Smooth muscle cell (in vitro differentiated cells): ENCODE measurements around the gene DHX35. TPM values are rescaled to one million over a fixed set of nuclear protein-coding genes. Genes with fewer than 3 reads are reported as not detected.

Experiments
- DNase-seq: peaks from one replicate; lab custom pipeline; 2025; ENCODE audit not compliant: unreplicated experiment; lab: John Stamatoyannopoulos, UW
- H2AFZ ChIP-seq: fragments of 200-600 bp; sonication (generic); 2 replicates; pipeline ENCODE4 v1.6.0; 2016; ENCODE audit warnings: antibody characterized with exemption, low read depth, mild to moderate bottlenecking
- H3F3A ChIP-seq: fragments of 200-600 bp; sonication (generic); 2 replicates; pipeline ENCODE4 v1.6.0; 2017; ENCODE audit warnings: antibody characterized with exemption, low read depth
- H3K27ac ChIP-seq: fragments of 200-600 bp; sonication (generic); 2 replicates; pipeline ENCODE4 v1.5.1; 2016; ENCODE audit warnings: low read depth, mild to moderate bottlenecking
- H3K27me3 ChIP-seq: fragments of 200-600 bp; sonication (generic); 2 replicates; pipeline ENCODE4 v1.6.1; 2016; ENCODE audit warnings: low read depth, mild to moderate bottlenecking
- H3K36me3 ChIP-seq: fragments of 200-600 bp; sonication (generic); 2 replicates; pipeline ENCODE4 v1.5.1; 2016; ENCODE audit warnings: low read depth
- H3K4me1 ChIP-seq: fragments of 200-600 bp; sonication (generic); 2 replicates; pipeline ENCODE4 v1.5.1; 2016; ENCODE audit warnings: low read depth
- H3K4me2 ChIP-seq: fragments of 200-600 bp; sonication (generic); 2 replicates; pipeline ENCODE4 v1.6.0; 2016; ENCODE audit warnings: mild to moderate bottlenecking
- H3K4me3 ChIP-seq: fragments of 200-600 bp; sonication (generic); 2 replicates; pipeline ENCODE4 v1.5.1; 2016; ENCODE audit warnings: mild to moderate bottlenecking
- H3K79me2 ChIP-seq: fragments of 200-600 bp; sonication (generic); 2 replicates; pipeline ENCODE4 v1.6.0; 2016; ENCODE audit warnings: low read depth, mild to moderate bottlenecking
- H3K9ac ChIP-seq: fragments of 200-600 bp; sonication (generic); 2 replicates; pipeline ENCODE4 v1.6.0; 2016; ENCODE audit warnings: low read depth
- H3K9me3 ChIP-seq: fragments of 200-600 bp; sonication (generic); replicated peaks from 2 replicates; pipeline ENCODE4 v1.5.1; 2016; ENCODE audit warnings: low read depth
- H4K20me1 ChIP-seq: fragments of 200-600 bp; sonication (generic); 2 replicates; pipeline ENCODE4 v1.6.0; 2016; ENCODE audit warnings: low read depth
- whole genome bisulfite sequencing: methylation state at CpG from one replicate; pipeline ENCODE4 v1.1.7; 2016; ENCODE audit warnings: low lambda C conversion rate; 5-methylcytosine and 5-hydroxymethylcytosine counted together
- polyA plus RNA-seq: library from polyadenylated mRNA; unstranded; fragments of >200 nt; fragmentation: Nextera tagmentation; extraction: Ambion mirVana; gene quantifications from 2 replicates; pipeline ENCODE4 v1.2.1, GENCODE V29; 2016
- total RNA-seq: library from RNA; depleted of rRNA; stranded (reverse); fragments of >200 nt; gene quantifications from 2 replicates; pipeline ENCODE4 v1.2.3, GENCODE V29; 2014
- TF ChIP-seq, protein P1 (sequence below): fragments of 200-600 bp; sonication (generic); IDR thresholded peaks from 2 replicates; pipeline ENCODE4 v1.5.1; 2017; ENCODE audit warnings: borderline replicate concordance, mild to moderate bottlenecking, antibody characterized with exemption; ENCODE audit not compliant: insufficient read depth, poor library complexity, severe bottlenecking

The DHX35 gene
- total and polyA plus RNA-seq, 2 experiments from 2014 or later: 4.5 to 9.5 TPM

GRCh38 chr20:38939686-38940085 lies 22.5 kb upstream of the DHX35 start:
- H3F3A ChIP-seq: no peaks in the 10 kb centered on the region

DNA sequence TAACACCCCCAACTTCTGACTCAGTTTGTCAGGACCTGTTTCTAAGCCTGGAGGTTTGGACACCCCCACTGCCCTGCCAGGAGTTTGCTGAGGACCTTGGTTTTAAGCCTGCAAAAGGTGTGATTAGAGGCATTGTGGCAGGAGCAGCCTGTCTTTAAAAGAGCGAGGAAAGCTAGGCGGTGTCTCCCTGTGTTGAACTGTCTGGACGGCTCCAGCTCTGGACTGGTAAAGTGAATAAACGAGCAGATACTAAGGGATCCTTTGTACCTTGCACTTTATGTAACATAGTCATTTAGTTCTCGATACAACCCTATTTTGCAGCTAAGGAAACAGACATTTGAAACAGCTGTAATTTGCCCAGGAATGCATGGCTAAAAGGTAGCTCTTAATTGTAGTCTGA lies 21.5 kb upstream of the DHX35 start:
- 78% methylated on average over 5 of the region's 5 CpGs for WGBS
- H3K9me3 ChIP-seq: no peaks in the 10 kb centered on the region
- peak overlapping the region; percentile 1 for H3K4me2 ChIP-seq
- no peaks in the 10 kb centered on the region for H3K36me3 ChIP-seq
- no peak for DNase-seq
- H4K20me1 ChIP-seq: no peaks in the 10 kb centered on the region
- no peak overlapping the region for H3K9ac ChIP-seq
- no peak overlapping the region for H2AFZ ChIP-seq
- TF ChIP-seq, protein P1, sequence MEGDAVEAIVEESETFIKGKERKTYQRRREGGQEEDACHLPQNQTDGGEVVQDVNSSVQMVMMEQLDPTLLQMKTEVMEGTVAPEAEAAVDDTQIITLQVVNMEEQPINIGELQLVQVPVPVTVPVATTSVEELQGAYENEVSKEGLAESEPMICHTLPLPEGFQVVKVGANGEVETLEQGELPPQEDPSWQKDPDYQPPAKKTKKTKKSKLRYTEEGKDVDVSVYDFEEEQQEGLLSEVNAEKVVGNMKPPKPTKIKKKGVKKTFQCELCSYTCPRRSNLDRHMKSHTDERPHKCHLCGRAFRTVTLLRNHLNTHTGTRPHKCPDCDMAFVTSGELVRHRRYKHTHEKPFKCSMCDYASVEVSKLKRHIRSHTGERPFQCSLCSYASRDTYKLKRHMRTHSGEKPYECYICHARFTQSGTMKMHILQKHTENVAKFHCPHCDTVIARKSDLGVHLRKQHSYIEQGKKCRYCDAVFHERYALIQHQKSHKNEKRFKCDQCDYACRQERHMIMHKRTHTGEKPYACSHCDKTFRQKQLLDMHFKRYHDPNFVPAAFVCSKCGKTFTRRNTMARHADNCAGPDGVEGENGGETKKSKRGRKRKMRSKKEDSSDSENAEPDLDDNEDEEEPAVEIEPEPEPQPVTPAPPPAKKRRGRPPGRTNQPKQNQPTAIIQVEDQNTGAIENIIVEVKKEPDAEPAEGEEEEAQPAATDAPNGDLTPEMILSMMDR: no peak
- no peaks in the 10 kb centered on the region for H3K4me1 ChIP-seq
- H3F3A ChIP-seq: no peaks in the 10 kb centered on the region
- no peak overlapping the region for H3K4me3 ChIP-seq
- H3K27me3 ChIP-seq: no peaks in the 10 kb centered on the region
- peaks cover 13% of the 10 kb centered on the region for H3K79me2 ChIP-seq
- H3K27ac ChIP-seq: no peak overlapping the region

More at GRCh38 chr20:38939686-38940085, 22.5 kb upstream of the DHX35 start:
- H3K4me3 ChIP-seq: no peak overlapping the region
- no peaks in the 10 kb centered on the region for H4K20me1 ChIP-seq
- H3K9ac ChIP-seq: no peak overlapping the region
- DNase-seq: no peak
- TF ChIP-seq, protein P1: no peak
- no peaks in the 10 kb centered on the region for H3K36me3 ChIP-seq
- H3K27me3 ChIP-seq: no peaks in the 10 kb centered on the region
- H3K27ac ChIP-seq: no peak overlapping the region
- WGBS: 98% methylated on average over 2 of the region's 2 CpGs
- H2AFZ ChIP-seq: no peak overlapping the region
- H3K4me2 ChIP-seq: no peak overlapping the region
- peaks cover 20% of the 10 kb centered on the region for H3K79me2 ChIP-seq
- no peaks in the 10 kb centered on the region for H3K9me3 ChIP-seq
- no peaks in the 10 kb centered on the region for H3K4me1 ChIP-seq

DNA sequence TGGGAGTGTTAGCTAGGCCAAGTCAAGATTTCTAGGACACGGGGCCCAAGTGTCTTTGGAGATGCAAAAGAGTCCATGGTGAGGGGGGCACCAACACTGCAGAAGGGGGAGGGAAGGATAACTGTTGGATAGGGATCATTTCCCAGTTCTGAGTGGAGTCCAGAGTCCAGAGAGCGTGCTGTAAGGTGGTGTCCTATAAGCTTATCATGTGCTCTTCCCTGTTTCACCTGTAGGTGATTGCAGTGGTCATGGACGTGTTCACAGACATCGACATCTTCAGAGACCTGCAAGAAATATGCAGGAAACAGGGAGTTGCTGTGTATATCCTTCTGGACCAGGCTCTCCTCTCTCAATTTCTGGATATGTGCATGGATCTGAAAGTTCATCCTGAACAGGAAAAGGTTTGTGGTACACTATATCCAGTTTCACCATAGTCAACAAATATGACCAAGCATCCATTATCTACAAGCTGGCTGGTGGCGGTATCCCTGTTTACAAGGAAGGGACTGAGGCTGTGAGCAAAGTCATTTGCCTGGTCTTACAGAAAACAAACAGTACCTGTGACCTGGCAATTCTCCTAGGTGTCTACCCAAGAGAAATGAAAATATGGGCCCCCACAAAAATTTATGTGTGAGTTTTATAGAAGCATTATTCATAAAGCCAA lies 20.3 kb upstream of the DHX35 start:
- Histone ChIP-seq H3K9ac (no peak overlapping the region), H3K9me3 (no peaks in the 10 kb centered on the region), H3K79me2 (peaks cover 7% of the 10 kb centered on the region), H3F3A (no peaks in the 10 kb centered on the region), H3K4me1 (no peaks in the 10 kb centered on the region), H4K20me1 (no peaks in the 10 kb centered on the region), H3K27ac (no peak overlapping the region), H3K4me2 (no peak overlapping the region), H3K4me3 (no peak overlapping the region), H3K27me3 (no peaks in the 10 kb centered on the region), H3K36me3 (no peaks in the 10 kb centered on the region), H2AFZ (no peak overlapping the region)
- 98% methylated on average over 5 of the region's 5 CpGs for WGBS
- no peak for DNase-seq
- TF ChIP-seq, protein P1: no peak

DNA sequence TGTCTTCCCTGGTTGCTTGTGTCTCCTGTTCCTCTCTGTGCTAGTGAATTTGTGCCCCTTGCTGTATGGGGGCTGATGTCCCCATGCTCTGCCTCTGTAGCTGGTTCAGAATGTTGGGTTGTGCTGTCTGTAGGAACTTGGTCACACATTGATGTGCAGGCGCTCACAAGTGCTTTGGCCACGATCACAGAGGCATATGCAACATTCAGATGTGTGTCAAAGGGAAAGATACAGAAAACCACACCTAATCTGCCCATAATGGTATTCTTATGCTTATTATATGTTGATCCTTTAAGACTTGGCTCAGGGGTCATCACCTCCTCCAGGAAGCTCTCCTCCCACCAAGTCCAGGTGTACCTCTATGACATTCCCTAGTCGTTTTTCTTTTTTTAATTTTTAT lies 17.1 kb upstream of the DHX35 start:
- 81% methylated on average over 3 of the region's 3 CpGs for WGBS
- Histone ChIP-seq H3F3A (no peaks in the 10 kb centered on the region), H3K27ac (no peak overlapping the region), H3K9ac (no peak overlapping the region), H3K79me2 (no peaks in the 10 kb centered on the region), H3K9me3 (no peaks in the 10 kb centered on the region), H3K4me3 (no peak overlapping the region), H3K27me3 (no peaks in the 10 kb centered on the region), H2AFZ (no peak overlapping the region), H4K20me1 (no peaks in the 10 kb centered on the region), H3K36me3 (no peaks in the 10 kb centered on the region), H3K4me2 (no peak overlapping the region), H3K4me1 (no peaks in the 10 kb centered on the region)
- no peak for DNase-seq
- TF ChIP-seq, protein P1: no peak
